ENCODE results near the gene SLC35F3.

Gene SLC35F3

GRCh38 chr1:233912909-233913308 lies 8.4 kb downstream of the SLC35F3 start:
- no peak for DNase-seq

GRCh38 chr1:233916706-233917105 lies 12.2 kb downstream of the SLC35F3 start:
- no peak for DNase-seq

GRCh38 chr1:233919786-233920185 lies 15.3 kb downstream of the SLC35F3 start:
- DNase-seq, result no peak

GRCh38 chr1:233928123-233928522 lies 23.6 kb downstream of the SLC35F3 start:
- DNase-seq, result no peak

- DNase-seq, result no peak
Observed at GRCh38 chr1:233933339-233933738, 28.9 kb downstream of the SLC35F3 start.

GRCh38 chr1:233935297-233935868 lies 30.9 kb downstream of the SLC35F3 start:
- no peak for DNase-seq

GRCh38 chr1:233936422-233936821 lies 31.9 kb downstream of the SLC35F3 start:
- DNase-seq, result no peak

- DNase-seq, result no peak
Observed at GRCh38 chr1:233936842-233937241, 32.4 kb downstream of the SLC35F3 start.

- DNase-seq, result no peak
Observed at GRCh38 chr1:233938476-233938875, 34.0 kb downstream of the SLC35F3 start.

GRCh38 chr1:233939451-233939850 lies 35.0 kb downstream of the SLC35F3 start:
- DNase-seq, result no peak

GRCh38 chr1:233940908-233941307 lies 36.4 kb downstream of the SLC35F3 start:
- DNase-seq, result no peak

- no peak for DNase-seq
Observed at GRCh38 chr1:233944601-233945000, 40.1 kb downstream of the SLC35F3 start.

- no peak for DNase-seq
Observed at GRCh38 chr1:233945573-233945972, 41.1 kb downstream of the SLC35F3 start.

GRCh38 chr1:233945979-233946378 lies 41.5 kb downstream of the SLC35F3 start:
- no peak for DNase-seq

GRCh38 chr1:233946724-233947123 lies 42.2 kb downstream of the SLC35F3 start:
- DNase-seq, result no peak

GRCh38 chr1:233951804-233952203 lies 47.3 kb downstream of the SLC35F3 start:
- DNase-seq, result no peak

GRCh38 chr1:233957691-233958090 lies 53.2 kb downstream of the SLC35F3 start:
- DNase-seq, result no peak

- no peak for DNase-seq
Observed at GRCh38 chr1:233959102-233959501, 54.6 kb downstream of the SLC35F3 start.

- no peak for DNase-seq
Observed at GRCh38 chr1:233959971-233960370, 55.5 kb downstream of the SLC35F3 start.

GRCh38 chr1:233960386-233960785 lies 55.9 kb downstream of the SLC35F3 start:
- DNase-seq, result no peak

- no peak for DNase-seq
Observed at GRCh38 chr1:233962878-233963277, 58.4 kb downstream of the SLC35F3 start.

- DNase-seq, result no peak
Observed at GRCh38 chr1:233965856-233966255, 61.4 kb downstream of the SLC35F3 start.

- DNase-seq, result no peak
Observed at GRCh38 chr1:233971753-233972152, 67.3 kb downstream of the SLC35F3 start.

GRCh38 chr1:233972563-233972950 lies 68.1 kb downstream of the SLC35F3 start:
- no peak for DNase-seq

GRCh38 chr1:233972951-233973635 lies 68.6 kb downstream of the SLC35F3 start:
- DNase-seq, result no peak

Measured in CD4-positive, alpha-beta T cell treated with Interleukin-17A for 4 hours (primary cell).